Measurements from ENCODE around the gene CGB2. TPM values are rescaled to one million over a fixed set of nuclear protein-coding genes. Genes with fewer than 3 reads are reported as not detected.

The CGB2 gene
- total RNA-seq = not detected in 2 replicates

DNA sequence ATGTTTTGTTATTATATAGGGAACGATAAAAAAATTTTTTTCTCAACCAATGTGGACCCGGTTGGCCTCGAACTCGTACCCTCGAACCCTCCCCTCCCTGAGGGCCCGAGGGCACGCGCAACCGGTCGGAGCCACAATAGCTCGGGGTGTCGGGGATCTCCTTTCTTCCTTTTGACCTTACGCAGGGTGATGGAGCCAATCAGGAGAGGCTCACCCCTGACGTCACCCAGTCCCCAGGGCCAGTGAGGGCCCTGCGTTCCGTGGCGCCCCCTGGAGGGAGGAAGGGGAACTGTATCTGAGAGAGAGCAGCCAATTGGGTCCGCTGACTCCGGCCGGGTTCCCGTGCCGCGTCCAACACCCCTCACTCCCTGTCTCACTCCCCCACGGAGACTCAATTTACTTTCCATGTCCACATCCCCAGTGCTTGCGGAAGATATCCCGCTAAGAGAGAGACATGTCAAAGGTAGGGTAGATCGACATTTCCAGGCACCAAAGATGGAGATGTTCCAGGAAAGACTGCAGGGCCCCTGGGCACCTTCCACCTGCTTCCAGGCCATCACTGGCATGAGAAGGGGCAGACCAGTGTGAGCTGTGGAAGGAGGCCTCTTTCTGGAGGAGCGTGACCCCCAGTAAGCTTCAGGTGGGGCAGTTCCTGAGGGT lies at the start of gene CGB2:
CGB2 (plus strand) TSS at position 249 of the 660 bp plus-strand sequence; CDS start at position 455, 206 bp downstream.

DNA sequence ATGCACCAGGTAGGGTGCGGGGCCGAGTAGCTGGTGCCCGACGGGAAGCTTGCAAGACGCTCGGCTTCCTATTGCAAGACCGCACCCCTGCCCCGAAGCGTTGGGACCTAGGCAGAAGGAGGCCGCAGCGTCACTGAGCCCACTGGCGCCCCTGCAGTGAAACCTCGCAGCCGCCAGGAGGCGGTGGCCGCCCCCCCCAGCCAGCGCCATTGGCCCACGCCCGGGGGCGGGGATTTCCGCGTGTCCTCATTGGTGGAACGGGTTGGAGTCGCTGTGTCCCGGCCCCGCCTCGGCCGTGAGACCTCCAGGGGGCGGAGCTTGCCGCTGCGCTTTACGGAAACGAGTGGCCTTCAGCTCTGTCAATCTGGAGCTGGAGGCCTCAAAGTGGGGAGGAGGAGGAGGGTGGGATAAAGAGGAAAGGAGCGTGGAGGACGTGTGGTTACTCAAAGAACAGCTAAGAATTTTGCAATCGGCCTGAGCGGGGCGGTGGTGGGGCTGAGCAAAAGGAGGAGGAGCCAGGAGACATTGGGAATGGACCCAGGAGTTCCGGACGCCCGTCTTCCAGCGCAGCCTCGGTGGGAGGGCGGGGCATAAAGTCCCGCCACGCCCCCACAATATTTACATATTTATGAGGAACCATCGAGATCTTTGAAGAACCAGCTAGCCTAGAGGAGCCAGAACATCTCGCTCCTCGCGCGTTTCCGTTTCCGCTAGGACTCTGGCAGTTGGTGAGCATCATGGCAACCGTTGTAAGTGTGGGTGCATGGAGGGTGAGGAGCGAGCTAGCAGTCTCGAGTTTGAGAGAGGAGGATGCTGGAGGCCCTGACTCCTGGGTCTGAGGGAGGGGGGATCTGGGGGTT lies 38.3 kb upstream of the CGB2 start, which contains the start of the genes GYS1 and RUVBL2:
GYS1 (minus strand) TSS at position 135 of the 860 bp plus-strand sequence. CDS start 197 bp downstream, outside the sequence.
RUVBL2 (plus strand) TSS at position 713 of the 860 bp plus-strand sequence; CDS start at position 738, 25 bp downstream.

DNA sequence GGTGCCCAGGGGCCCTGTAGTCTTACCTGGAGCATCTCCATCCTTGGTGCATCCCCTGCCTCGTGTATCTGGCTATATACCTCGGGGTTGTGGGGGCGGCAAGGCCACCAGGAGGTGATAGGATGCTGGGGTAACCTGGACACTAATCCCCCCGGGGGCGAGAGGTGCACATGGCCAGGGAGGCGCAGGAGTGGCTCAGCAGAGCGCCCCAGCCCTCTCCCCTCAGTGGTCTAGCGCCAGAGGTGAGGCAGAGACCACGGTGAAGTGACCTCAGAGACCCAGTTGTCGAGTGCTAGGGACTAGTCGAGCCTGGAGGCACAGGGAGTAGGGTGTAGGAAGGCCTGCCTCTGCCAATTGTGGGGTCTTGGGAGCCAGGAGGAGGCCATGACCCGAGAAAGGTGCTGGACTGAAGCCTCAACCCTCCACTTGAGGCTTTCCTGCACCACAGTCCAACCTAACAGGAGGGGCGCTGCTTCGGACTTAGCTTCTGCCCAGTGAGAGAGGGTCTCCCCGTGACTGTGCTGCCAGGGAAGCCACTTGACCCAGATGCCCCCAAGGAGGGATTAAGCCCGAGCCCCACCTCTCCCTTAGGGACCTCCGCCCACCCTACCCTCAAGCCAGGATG lies 14.5 kb upstream of the CGB2 start, which contains the start of gene LHB:
LHB (minus strand) TSS at position 51 of the 625 bp plus-strand sequence; CDS start at position 41, 10 bp downstream.

DNA sequence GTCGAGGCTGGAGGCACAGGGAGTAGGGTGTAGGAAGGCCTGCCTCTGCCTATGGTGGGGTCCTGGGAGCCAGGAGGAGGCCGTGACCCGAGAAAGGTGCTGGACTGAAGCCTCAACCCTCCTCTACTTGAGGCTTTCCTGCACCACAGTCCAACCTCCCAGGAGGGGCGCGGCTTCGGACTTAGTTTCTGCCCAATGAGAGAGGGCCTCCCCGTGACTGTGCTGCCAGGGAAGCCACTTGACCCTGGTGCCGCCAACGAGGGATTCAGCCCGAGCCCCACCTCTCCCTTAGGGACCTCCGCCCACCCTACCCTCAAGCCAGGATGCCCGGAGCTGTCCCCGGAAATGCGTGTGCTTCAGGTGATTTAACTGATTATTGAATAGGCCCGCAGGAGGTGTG lies 7.5 kb upstream of the CGB2 start, which contains the start of gene CGB3:
CGB3 (minus strand) TSS at position 101 of the 400 bp plus-strand sequence. CDS start 362 bp downstream, outside the sequence.

DNA sequence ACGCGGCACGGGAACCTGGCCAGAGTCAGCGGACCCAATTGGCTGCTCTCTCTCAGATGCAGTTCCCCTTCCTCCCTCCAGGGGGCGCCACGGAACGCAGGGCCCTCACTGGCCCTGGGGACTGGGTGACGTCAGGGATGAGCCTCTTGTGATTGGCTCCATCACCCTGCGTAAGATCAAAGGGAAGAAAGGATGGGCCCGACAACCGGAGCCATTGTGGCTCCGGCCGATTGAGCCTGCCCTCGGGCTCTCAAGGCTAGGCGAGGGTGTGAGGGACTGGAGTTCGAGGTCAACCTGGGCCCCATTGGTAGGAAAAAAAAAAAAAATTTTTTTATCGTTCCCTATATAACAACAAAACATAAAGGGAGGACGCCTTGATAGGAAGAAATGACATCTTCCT lies 5.1 kb downstream of the CGB2 start, which contains the start of gene CGB1:
CGB1 (minus strand) TSS at position 81 of the 400 bp plus-strand sequence. CDS start 184 bp downstream, outside the sequence.

DNA sequence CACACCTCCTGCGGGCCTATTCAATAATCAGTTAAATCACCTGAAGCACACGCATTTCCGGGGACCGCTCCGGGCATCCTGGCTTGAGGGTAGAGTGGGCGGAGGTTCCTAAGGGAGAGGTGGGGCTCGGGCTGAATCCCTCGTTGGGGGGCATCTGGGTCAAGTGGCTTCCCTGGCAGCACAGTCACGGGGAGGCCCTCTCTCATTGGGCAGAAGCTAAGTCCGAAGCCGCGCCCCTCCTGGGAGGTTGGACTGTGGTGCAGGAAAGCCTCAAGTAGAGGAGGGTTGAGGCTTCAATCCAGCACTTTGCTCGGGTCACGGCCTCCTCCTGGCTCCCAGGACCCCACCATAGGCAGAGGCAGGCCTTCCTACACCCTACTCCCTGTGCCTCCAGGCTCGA lies 11.9 kb downstream of the CGB2 start, which contains the start of gene CGB5:
CGB5 (plus strand) TSS at position 301 of the 400 bp plus-strand sequence. CDS start 362 bp downstream, outside the sequence.

DNA sequence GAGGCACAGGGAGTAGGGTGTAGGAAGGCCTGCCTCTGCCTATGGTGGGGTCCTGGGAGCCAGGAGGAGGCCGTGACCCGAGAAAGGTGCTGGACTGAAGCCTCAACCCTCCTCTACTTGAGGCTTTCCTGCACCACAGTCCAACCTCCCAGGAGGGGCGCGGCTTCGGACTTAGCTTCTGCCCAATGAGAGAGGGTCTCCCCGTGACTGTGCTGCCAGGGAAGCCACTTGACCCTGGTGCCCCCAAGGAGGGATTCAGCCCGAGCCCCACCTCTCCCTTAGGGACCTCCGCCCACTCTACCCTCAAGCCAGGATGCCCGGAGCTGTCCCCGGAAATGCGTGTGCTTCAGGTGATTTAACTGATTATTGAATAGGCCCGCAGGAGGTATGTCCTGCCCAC lies 17.3 kb downstream of the CGB2 start, which contains the start of gene CGB8:
CGB8 (minus strand) TSS at position 101 of the 400 bp plus-strand sequence. CDS start 372 bp downstream, outside the sequence.

DNA sequence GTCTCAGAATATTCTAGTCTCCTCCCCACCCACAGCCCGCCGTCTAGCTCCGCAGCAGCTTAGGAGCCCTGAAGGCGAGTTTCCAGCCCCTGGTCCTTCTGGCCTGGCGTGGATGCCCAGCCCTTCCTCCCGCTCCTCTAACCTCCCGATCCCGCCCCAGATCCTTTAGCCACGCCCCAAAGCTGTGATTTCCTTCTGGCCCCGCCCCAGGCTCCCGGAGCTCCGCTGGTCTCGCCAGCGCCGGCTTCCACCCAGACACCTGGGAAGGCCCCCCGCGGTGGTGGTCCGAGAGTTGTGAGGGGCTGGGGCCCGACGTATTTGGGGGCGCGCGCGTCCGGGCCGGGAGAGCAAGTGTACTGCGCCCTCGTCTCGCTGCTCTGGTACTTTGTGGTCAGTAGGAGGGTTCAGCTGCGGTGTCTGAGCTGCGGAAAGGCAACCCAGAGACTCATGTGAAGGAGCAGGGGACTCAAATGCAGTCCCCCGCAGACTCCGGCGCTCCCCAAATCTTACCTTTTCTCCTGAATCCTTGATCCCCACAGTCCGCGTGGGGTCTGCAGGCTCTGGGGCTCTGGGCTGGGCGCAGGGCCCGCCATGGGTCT lies 26.0 kb downstream of the CGB2 start, which contains the start of gene CGB7:
CGB7 (minus strand) TSS at position 114 of the 599 bp plus-strand sequence. CDS start 2,374 bp downstream, outside the sequence.

DNA sequence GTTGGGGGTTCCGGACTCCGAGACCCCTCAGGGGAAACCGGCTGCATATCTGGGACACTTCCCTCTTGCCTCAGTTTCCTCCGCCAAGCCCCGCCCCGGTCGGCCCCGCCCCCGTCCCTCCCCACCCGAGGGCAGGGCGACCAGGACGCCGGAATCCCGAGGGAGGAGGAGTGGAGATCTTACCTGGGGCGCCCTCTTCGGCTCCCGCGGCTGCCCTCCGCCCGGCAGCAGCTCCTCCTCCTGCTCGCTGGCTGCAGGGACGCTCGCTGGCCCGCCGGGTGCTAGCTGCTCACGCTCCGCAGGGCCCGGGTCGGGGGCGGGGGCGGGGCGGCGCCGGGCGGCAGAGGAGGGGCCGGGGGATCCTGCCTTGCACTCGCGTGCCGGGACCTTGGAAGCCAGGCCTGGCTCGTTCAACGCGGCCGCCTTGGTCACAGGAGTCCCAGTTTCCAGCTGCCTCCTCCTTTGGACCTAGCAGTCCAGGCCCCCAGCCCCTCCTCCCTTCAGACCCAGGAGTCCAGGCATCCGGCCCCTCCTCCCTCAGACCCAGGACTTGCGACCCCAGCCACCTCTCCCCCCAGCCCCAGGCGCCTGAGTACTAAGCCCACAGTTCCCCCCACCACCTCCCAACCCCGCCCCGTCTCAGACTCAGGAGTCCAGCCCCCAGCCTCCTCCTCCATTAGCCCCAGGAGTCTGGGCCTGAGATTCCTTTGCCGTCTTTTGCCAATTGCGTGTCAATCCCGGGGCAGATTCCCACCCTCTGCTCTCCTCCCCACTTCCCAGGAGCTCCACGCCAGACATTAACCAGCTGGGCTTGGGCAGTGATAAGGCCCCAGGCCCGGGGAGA lies 33.3 kb downstream of the CGB2 start, which contains the start of gene NTF4:
NTF4 (minus strand) TSS at position 51 of the 844 bp plus-strand sequence. CDS start 2,821 bp downstream, outside the sequence.

Other genes with a start within 250 kb of the CGB2 start
- 27.9 and 48.3 TPM in 2 replicates for gene BCAT2, start 220.9 kb upstream of the CGB2 start, total RNA-seq
- gene HSD17B14, start 195.4 kb upstream of the CGB2 start, total RNA-seq = 0.38 and 2.5 TPM in 2 replicates
- gene PLEKHA4, start 163.3 kb upstream of the CGB2 start, total RNA-seq = 5.6 and 10.4 TPM in 2 replicates
- 41.6 and 98.9 TPM in 2 replicates for gene PPP1R15A, start 159.5 kb upstream of the CGB2 start, total RNA-seq
- gene TULP2, start 133.1 kb upstream of the CGB2 start, total RNA-seq = not detected in 2 replicates
- 93.0 and 130 TPM in 2 replicates for gene NUCB1, start 131.6 kb upstream of the CGB2 start, total RNA-seq
- gene DHDH, start 98.2 kb upstream of the CGB2 start, total RNA-seq = 0.38 and 0.56 TPM in 2 replicates
- 96.4 and 104 TPM in 2 replicates for gene BAX, start 77.0 kb upstream of the CGB2 start, total RNA-seq
- 1,571 and 5,527 TPM in 2 replicates for gene FTL, start 66.6 kb upstream of the CGB2 start, total RNA-seq
- 47.5 and 56.9 TPM in 2 replicates for gene GYS1, start 38.6 kb upstream of the CGB2 start, total RNA-seq
- gene RUVBL2, start 38.0 kb upstream of the CGB2 start, total RNA-seq = 138 and 392 TPM in 2 replicates
- not detected in 2 replicates for gene LHB, start 14.8 kb upstream of the CGB2 start, total RNA-seq
- not detected in 2 replicates for gene CGB3, start 7.6 kb upstream of the CGB2 start, total RNA-seq
- 0.28 TPM in 1 of 2 replicates, not detected in the other for gene CGB1, start 5.0 kb downstream of the CGB2 start, total RNA-seq
- gene CGB5, start 12.0 kb downstream of the CGB2 start, total RNA-seq = not detected in 2 replicates
- not detected in 2 replicates for gene CGB8, start 17.2 kb downstream of the CGB2 start, total RNA-seq
- gene CGB7, start 25.9 kb downstream of the CGB2 start, total RNA-seq = 0.19 and 0.56 TPM in 2 replicates
- gene NTF4, start 32.9 kb downstream of the CGB2 start, total RNA-seq = not detected in 2 replicates
- gene KCNA7, start 40.8 kb downstream of the CGB2 start, total RNA-seq = under 0.01 TPM in 1 of 2 replicates, not detected in the other
- 89.1 and 130 TPM in 2 replicates for gene SNRNP70, start 53.6 kb downstream of the CGB2 start, total RNA-seq
- gene LIN7B, start 82.5 kb downstream of the CGB2 start, total RNA-seq = 9.9 and 11.1 TPM in 2 replicates
- gene C19orf73, start 87.3 kb downstream of the CGB2 start, total RNA-seq = 0.58 and 0.85 TPM in 2 replicates
- gene PPFIA3, start 87.7 kb downstream of the CGB2 start, total RNA-seq = 1.7 and 4.5 TPM in 2 replicates
- gene HRC, start 123.5 kb downstream of the CGB2 start, total RNA-seq = under 0.01 and 1.4 TPM in 2 replicates
- gene TRPM4, start 125.9 kb downstream of the CGB2 start, total RNA-seq = 14.9 and 18.0 TPM in 2 replicates